Inflammatory macrophage treated with lipopolysaccharide for 4 hours (primary cell): ENCODE results near the gene FBXL7.

Experiments used
- DNase-seq: peaks from one replicate; pipeline ENCODE4 v3.0.0-alpha.2; 2020

Gene FBXL7

DNA sequence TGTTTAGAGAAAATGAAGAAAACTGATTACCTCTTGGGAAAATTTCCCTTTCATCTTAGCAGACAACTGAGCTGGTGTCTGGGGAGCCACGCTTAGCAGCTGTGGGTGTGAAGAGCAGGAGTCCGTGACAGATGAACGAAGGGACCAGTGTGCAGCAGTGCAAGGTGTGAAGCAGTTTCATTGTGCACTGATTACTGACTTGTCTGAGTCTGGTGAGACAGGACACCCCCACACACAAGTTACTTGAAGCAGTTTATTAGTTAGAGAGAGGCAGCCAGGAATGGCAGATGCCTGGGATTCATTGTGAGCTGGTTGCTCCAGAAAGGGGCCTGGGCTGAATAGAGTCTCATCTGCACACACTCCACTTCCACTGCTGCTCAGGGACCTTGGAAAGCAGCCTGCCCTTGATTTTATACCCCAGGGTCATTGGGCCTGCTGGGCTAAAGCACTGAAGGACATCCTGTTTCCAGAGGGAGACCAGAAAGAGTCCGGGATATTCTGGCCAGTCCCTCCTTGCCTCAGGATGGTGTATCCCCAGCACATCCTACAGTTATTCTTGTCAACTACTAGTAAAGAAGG, 47.4 kb downstream of the FBXL7 start:
- no peak for DNase-seq

DNA sequence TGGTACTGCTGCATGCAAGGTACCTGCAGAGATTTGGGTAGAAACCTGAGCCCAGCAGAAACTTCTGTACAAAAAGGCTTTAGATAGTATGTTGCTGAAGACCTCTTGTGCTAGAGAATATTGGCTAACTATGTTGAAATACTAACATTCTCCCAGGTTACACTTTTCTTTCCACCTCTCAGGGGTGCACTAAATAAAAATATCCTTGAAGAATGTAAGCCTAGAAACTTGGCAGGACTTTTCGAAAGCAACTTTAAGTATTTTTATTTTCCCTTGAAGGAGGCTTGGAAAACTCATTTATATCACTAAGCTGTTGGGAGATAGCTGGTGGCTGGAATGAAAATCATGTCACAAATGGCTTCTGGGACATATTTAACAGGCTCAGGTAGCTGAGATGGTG, 50.0 kb downstream of the FBXL7 start:
- DNase-seq = no peak

DNA sequence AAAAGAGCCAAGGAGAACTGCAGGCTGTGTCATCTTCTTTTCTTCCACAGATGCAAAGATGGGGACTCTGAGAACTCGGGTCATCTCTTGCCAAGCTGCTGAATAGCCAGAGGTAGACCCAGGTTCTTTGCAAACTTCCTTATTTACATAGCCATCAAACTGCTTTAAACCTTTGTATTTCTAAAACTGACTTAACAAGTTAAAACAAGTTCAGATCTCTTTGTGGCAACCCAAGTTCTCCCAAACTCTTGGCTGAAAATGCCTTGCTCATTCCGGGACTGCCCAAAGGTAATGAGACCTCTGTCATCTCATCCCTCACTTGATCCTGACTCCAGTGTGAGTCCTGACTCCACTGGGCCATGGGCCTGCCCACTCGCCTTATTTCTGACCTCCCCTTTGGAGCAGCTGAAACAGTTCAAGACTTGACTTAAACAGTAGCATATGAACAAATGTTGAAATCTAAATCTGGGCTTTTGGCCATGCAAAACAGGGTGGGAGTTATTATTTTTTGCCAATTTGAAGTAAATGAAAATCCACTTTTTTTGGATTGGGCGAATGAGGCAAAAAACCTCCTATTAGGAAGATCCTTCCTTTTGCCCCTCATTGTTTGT, 50.6 kb downstream of the FBXL7 start:
- no peak for DNase-seq

DNA sequence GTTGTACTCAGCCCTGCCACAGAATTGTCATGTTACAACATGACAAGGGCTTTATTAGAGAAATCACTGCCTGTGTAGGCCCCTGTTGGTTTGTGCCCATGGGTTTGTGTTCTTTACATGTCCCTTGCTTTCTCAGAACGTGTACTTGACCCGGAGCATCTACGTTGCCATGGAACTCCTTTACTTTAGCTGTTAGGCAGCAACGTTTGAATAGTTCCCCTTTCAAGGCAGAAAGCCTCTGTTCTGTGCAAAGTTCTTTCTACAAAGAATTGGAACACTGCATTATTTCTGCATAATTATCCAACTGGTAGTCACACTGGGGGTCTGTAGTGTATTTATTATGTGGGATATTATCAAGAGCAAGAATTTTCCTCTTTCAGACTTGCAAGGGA, 51.1 kb downstream of the FBXL7 start:
- no peak for DNase-seq

DNA sequence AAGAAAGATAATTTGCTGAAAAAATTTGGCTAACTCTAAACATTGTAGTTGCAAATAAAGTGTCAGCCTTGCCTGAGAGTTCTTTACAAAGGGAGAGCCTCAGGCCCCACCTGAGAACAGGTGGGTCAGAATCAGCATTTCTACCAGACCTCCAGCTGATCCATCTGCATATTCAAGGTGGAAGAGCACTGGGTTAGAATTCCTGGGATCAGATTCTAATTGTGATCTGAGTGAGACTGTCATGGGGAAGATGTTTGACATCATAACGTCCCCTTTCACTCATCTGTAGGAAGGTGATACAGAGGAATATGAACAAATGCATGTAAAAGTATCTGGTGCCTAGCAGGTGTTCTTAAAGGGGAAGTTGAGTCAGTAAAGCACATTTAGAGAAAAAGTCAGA, 54.6 kb downstream of the FBXL7 start:
- DNase-seq = no peak

DNA sequence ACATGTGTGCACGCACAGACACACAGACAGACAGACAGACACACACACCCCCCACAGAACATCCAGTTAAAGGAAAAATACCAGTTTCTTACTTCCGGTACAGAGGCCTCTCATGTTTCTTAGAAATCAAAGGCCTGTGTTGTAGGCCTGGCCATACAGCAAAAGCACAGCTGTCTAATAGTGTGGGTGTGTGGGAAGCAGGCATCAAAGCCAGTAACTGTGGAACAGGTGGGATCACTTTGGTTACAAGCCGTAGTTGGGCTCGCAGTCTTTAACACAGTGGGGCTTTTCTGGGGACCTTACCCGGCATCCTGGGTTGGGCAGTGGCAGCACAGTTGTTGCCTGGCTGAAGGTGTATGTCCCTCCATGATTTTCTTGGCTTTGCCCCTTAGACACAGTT, 55.2 kb downstream of the FBXL7 start:
- no peak for DNase-seq

DNA sequence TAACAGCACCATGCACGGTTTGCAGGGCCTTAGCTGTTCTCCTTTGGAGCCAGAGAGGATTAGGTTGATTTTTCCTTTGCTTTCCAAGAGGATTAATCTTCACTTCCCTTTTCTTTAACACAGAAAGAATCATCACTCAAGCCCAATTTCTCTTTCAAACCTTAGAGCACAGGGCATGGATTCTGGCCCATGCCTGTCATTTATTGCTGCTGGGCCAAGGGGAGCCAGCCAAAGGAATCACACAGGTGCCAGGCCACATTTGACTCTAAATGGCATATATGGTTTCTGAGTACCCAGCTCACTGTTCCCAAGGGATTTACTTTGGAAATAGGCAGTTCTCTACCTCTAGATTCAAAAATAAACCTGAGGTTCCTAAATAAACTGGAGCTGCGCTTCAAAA, 58.3 kb downstream of the FBXL7 start:
- DNase-seq = no peak

DNA sequence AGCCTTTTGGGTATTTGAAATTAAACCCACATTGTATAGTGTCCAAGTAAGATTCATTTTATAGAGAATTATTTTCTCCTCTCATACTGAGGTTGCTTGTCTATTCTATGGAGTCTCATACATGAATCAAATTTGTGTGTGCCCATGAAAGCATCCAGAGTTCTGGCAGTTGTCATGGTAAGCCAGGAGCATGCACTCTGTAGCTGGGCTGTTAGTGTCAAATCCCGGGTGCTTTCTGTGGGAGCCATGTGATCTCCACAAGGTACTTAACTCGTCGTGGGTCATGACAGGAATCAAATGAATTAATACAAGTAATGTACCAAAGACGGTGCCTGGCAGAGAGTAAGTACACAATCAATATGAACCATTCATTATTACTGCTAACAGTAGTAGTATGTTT, 58.7 kb downstream of the FBXL7 start:
- no peak for DNase-seq

- no peak for DNase-seq
Measured at GRCh38 chr5:15560421-15560820, 60.4 kb downstream of the FBXL7 start.

- no peak for DNase-seq
Measured at GRCh38 chr5:15564523-15564922, 64.5 kb downstream of the FBXL7 start.

- no peak for DNase-seq
Measured at GRCh38 chr5:15564957-15565356, 65.0 kb downstream of the FBXL7 start.

DNA sequence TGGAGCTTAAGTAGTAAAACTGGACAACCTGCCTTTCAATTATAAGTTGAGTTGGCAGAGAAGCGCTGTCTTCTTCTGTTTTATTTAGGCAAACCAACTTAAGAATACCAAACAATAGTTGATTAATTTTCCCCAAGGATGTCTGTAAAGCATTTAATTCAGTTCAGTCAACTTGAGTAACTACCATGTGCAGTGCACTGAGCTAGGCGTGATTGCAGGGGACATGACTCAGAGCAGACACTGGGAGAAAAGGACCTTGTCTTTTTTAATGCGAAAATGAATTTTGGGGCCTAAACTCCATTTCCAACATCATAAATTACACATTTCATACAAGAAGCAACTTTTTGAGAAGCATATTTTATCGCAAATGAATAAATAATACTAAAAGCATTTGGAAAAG, 66.3 kb downstream of the FBXL7 start:
- DNase-seq = no peak

DNA sequence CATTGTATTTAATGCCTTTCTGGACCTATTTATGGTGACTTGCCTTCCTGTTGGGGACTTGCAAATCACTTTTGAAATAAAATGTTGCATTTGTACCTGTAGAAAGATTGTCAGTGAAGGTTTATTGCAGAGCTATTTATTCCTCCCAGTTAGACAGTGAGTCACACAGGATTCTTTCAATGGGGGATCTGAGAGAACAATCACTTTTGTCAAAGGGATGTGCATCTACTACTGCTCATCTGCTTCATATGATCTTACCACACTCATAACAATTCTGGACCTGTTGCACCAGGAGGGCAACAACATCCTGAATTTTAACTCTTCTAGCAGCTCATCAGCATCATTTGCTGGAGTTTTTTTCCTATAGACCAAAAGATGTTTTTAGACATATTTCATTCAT, 66.8 kb downstream of the FBXL7 start:
- DNase-seq = no peak

DNA sequence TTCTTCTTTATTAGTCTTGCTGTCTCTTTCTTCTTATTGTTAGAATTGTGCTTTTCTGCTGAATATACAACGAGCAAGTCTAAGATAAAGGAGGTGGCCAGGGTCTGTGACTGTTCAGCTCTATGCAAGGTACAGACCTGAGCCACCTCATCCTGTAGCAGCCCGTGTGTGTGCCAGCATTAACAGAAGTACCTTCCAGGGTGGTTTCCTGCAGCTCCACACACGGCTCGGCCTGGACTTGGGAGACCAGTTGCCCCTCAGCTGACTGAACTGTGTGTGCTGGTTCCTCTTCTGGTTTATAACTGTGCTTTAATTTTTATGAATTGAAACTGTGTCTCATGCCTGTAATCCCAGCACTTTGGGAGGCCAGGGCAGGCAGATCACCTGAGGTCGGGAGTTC, 70.5 kb downstream of the FBXL7 start:
- no peak for DNase-seq

DNA sequence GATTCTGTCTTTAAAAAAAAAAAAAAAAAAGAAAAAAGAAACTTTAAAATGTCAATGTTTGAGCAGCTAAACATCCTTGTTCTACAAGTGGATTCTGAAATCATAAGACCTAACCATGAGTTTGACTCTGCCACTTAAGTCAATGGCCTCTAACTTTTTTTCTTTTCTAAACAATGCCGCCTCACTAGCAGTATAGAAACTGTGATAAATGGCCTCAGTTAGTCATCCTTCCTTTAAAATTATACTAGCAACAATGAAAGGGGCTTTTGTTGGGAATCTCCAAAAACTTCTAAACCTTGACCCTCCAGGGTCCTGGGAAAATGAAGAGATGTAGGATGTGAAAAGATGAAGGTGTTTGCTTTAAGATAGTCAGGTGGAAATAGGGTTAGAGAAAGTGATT, 71.1 kb downstream of the FBXL7 start:
- DNase-seq = no peak

- no peak for DNase-seq
Measured at GRCh38 chr5:15571618-15572017, 71.6 kb downstream of the FBXL7 start.

GRCh38 chr5:15573590-15573989, 73.6 kb downstream of the FBXL7 start:
- no peak for DNase-seq

DNA sequence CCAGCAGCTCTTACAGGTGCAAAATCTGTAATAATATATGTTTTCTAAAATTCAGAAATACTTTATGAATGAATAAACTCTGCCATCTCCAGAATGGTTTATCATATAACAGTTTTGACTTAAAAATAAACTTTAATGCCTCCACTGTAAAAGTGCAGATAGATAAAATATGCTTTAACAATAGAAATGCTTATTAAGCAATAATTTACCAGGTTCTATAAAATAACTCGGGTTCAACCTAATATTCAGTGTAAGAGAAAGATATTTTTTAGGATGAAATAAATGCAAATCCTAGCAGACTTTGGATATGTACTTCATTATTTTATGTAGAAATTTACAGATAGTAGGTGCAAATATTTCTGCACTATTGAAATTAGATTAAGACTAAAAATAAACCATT, 74.1 kb downstream of the FBXL7 start:
- no peak for DNase-seq

DNA sequence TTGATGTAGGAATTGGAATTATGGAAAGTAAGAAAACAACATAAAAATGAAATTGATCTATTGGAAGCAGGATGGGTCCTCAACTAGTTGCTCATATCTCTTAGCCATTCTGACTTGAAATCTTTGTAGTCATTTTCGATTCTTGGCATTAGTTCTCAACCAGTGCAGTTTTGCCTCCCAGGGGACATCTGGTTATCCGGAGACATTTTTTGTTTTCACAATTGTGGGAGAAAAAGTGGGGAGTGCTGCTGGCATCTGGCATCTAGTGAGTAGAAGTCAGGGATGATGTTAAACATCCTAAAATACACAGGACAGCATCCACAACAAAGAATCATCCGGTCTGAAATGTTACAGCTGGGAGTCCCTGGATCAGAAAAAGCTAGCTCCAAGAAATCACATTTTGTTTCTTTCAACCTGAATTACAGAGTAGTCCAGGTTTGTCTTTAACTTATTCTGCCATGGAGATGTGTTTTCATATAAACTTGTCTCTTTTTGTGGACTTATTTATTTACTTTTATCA, 74.9 kb downstream of the FBXL7 start:
- no peak for DNase-seq

- no peak for DNase-seq
Measured at GRCh38 chr5:15575666-15576065, 75.7 kb downstream of the FBXL7 start.

GRCh38 chr5:15577132-15577531, 77.2 kb downstream of the FBXL7 start:
- DNase-seq = no peak

- no peak for DNase-seq
Measured at GRCh38 chr5:15577831-15578230, 77.9 kb downstream of the FBXL7 start.

GRCh38 chr5:15579193-15579990, 79.4 kb downstream of the FBXL7 start:
- DNase-seq = no peak

- no peak for DNase-seq
Measured at GRCh38 chr5:15584528-15584927, 84.5 kb downstream of the FBXL7 start.
